Measurements from ENCODE around the gene ARPC2.
"Not testable (repeated sequence)": the region's sequence is repeated elsewhere in the genome, so short reads cannot be mapped to it uniquely, and the experiment has no call there.

Gene ARPC2

GRCh38 chr2:218216674-218217359, at the start of gene ARPC2:
ARPC2 (plus strand) TSS chr2:218217189; CDS start chr2:218217471, 282 bp downstream.
- peak; percentile 94 to 97 for DNase-seq

- DNase-seq = no peak
Measured at GRCh38 chr2:218168016-218168415, 49.0 kb upstream of the ARPC2 start.

- DNase-seq = peak; percentile 74 to 78
Measured at GRCh38 chr2:218168635-218169462, 48.1 kb upstream of the ARPC2 start.

- no peak for DNase-seq
Measured at GRCh38 chr2:218169757-218170546, 47.0 kb upstream of the ARPC2 start.

GRCh38 chr2:218171744-218172143, 45.2 kb upstream of the ARPC2 start:
- DNase-seq = not testable (repeated sequence)

GRCh38 chr2:218172845-218173244, 44.1 kb upstream of the ARPC2 start:
- DNase-seq = no peak

- no peak for DNase-seq
Measured at GRCh38 chr2:218179782-218180181, 37.2 kb upstream of the ARPC2 start.

- DNase-seq = no peak
Measured at GRCh38 chr2:218180467-218181114, 36.4 kb upstream of the ARPC2 start.

- DNase-seq = no peak
Measured at GRCh38 chr2:218184331-218184730, 32.7 kb upstream of the ARPC2 start.

GRCh38 chr2:218186355-218186766, 30.6 kb upstream of the ARPC2 start:
- DNase-seq = peak; percentile 70 to 71

GRCh38 chr2:218186876-218187275, 30.1 kb upstream of the ARPC2 start:
- no peak for DNase-seq

GRCh38 chr2:218187296-218188015, 29.5 kb upstream of the ARPC2 start:
- no peak for DNase-seq

GRCh38 chr2:218188528-218188927, 28.5 kb upstream of the ARPC2 start:
- no peak for DNase-seq

GRCh38 chr2:218192902-218193430, 24.0 kb upstream of the ARPC2 start:
- DNase-seq = no peak

- no peak for DNase-seq
Measured at GRCh38 chr2:218193701-218194100, 23.3 kb upstream of the ARPC2 start.

- no peak for DNase-seq
Measured at GRCh38 chr2:218194880-218195279, 22.1 kb upstream of the ARPC2 start.

GRCh38 chr2:218196974-218197373, 20.0 kb upstream of the ARPC2 start:
- DNase-seq = no peak

GRCh38 chr2:218202266-218202665, 14.7 kb upstream of the ARPC2 start:
- no peak for DNase-seq

- no peak for DNase-seq
Measured at GRCh38 chr2:218209078-218209477, 7.9 kb upstream of the ARPC2 start.

GRCh38 chr2:218214116-218214515, 2.9 kb upstream of the ARPC2 start:
- no peak for DNase-seq

GRCh38 chr2:218216336-218216673, 684 bp upstream of the ARPC2 start:
- no peak for DNase-seq

Data from stimulated activated CD4-positive, alpha-beta T cell treated with anti-CD3 and anti-CD28 coated beads, Interleukin-2, amount 100 ng/mL, for 24 hours (primary cell).